Measurements from ENCODE around the gene MORN1.

DNA sequence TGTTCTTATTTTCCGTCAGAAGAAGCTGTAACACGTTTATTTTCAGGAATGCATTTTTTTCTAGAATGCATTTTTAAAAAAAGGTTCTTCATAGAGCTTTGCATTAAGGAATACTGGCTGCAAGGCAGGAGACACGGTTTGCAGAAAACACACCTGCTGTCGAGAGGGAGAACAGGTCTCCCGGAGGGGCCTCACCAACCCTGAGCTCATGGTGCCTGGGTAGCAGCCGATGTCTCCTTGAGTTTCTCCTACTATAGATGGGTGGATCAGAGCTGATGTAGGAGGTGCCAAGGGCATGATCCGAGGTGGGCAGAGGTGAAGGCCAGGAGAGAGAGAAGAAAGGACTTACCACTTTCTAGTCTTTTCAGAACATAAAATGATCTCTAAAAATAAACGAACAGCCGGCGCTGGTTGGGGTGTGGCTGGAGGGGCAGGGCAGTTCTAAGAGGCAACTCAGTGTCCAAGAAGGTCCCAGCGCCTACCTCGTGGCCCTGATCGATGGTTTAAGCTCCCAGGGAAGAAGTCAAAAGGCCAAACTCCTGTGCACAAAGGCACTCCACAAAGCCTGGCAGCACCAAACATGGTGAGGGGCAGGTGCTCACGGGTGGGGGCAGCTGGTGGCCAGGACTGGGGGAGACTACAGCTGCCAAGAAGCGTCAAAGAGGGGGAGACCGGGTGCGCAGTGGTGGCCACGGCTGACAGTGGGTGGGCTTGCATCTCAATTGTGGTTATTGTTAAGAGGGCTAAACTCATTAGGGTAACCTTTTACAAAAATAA lies 12.2 kb downstream of the MORN1 start:
- TF ChIP-seq MXI1 (IDR thresholded peaks at IDR 0.05; ENCODE audit: low read depth, low read length) (no peak), ZNF707 (CRISPR knock-in tag; conservative IDR thresholded peaks at IDR 0.05) (no peak), CBX8 (IDR thresholded peaks at IDR 0.05; ENCODE audit: borderline replicate concordance, extremely low read depth, low read depth, low read length, poor library complexity, severe bottlenecking) (no peak)

Data from K562 (cell line).